ENCODE data around the gene FAM151A.

GRCh38 chr1:54608566-54609230 lies 14.6 kb downstream of the FAM151A start:
- TF ChIP-seq CTCF (IDR thresholded peaks at IDR 0.05) (no peak), POLR2A (IDR thresholded peaks at IDR 0.05) (no peak)

Data from testis (tissue), 2 donors.